SK-N-MC (cell line): Measurements from ENCODE around the gene ZBTB20.

Source experiments
- FOXP2 ChIP-seq: optimal IDR thresholded peaks from 2 replicates; pipeline ENCODE3; 2011; ENCODE audit warnings: mild to moderate bottlenecking, moderate library complexity; ENCODE audit not compliant: insufficient read depth; ENCODE audit errors: extremely low read length, control extremely low read depth
- POLR2AphosphoS5 ChIP-seq: IDR thresholded peaks from 2 replicates; pipeline ENCODE4 v1.6.1; 2012; ENCODE audit warnings: mild to moderate bottlenecking, low read depth, low read length, borderline replicate concordance

DNA sequence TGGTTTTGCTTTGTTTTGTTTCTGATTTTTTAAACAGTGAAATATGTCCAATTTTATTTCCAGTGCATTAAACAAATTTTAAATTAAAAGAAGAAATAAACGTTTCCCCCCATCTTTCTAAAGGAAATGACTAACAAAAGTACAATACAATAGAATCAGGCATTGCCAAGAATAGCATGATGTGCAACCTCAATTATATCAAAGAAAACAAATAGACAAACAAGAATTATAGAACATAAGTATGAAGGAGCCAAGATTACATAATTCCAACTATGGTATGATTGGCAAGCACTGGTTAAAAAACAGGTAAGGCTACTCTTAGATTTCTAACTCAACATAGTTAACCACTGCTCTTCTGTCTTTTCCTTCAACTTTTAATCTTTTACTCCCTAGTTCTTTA is 826.8 kb downstream of the ZBTB20 start:
- TF ChIP-seq FOXP2 (no peak), POLR2AphosphoS5 (no peak)
